ENCODE data around the gene PTCH1.

The PTCH1 gene

DNA sequence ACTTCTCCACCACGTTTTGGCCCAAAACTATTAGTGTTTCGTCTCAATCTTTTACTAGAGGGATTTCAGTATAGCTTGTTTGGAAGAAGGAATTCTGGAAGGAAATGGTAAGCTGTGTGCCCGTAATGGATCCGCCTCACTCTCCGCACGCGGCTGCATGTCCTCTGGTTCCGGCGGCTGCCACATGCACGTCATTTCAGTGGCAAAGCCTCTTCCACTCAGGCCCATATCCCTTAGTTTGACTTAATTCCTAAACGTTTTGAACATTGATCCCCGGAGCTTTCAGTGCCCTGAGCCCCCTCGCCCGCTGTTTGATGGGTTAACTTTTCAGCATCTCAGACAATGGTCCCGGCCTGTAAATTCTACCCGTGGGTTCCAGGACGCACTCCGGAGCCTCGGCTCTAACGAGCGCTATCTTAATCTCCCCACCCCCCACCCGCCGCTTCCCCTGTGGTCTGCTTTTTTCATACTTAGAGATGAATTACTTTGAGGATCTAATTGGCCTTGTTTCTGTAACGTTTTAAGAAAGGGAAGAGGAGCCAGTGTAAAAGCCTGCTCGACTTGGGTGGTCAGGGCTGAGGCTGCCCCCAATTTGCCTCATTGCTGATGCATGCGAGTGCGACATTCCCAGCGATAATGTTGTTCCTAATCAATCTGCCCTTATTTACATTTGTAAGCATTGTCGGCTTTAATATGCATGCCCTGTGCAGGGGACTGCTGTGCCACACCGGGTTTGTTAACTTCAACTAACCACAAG lies 4.6 kb downstream of the PTCH1 start:
- DNase-seq = peak; percentile 53

DNA sequence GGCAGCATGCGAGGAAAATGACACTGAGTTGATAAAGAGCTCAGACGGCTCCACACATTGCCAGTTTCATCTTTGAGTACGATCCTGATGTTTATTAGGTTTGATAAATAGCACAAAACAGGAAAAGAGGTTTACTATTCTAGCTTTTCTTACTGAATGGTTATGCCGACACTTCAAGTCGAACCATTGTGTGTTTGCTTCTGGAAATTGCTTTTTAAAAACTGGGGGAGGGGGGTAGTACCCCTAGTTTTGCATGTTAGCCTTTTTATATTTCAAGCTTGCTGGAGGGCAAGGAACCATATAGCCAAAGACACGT lies 5.2 kb downstream of the PTCH1 start:
- DNase-seq = no peak

- peak; percentile 96 for DNase-seq
Observed at GRCh38 chr9:95510709-95511615, 5.8 kb downstream of the PTCH1 start.

DNA sequence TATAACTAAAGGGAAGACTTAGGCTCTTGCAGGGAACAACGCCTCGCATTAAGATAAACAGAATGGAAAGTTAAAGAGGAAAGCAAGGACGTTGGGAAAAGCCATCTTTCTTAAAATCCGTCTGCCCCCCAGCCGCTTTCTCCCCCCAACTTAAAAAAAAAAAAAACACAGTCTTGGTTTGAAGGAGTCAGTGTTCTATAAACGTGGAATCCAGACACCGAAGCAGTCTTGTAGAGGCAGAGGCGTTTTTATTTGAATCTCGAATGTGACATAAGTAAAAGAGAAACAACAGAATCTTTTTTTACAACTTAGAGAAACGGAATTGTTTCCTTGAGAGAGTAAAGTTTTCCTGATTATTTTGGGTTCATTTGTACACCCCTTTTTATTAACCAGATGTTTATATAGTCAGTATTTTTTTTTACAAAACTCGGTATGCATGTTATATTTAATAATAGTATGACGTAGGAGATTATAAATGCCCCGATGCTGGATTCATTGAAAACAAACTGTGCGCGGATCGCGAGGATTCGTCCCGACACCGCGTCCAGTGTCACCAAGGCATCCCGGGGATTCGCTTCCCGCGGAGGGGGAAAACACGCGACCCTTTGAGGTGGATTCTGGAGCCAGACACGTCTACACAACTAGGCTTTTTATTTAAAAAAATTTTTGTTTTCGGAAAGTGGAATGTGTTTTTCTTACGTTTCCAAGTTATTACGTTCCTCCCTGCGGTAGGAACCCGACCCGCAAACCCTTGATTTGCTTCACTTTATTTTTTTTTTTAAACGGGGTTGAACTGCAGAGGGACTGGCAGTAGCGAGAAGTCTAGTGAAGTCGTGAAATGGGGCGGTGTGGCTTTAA lies 6.7 kb downstream of the PTCH1 start:
- DNase-seq = no peak

- DNase-seq = peak; percentile 97
Observed at GRCh38 chr9:95508968-95509850, 7.6 kb downstream of the PTCH1 start.

GRCh38 chr9:95508242-95508967 lies 8.4 kb downstream of the PTCH1 start:
- DNase-seq = peak; percentile 42

DNA sequence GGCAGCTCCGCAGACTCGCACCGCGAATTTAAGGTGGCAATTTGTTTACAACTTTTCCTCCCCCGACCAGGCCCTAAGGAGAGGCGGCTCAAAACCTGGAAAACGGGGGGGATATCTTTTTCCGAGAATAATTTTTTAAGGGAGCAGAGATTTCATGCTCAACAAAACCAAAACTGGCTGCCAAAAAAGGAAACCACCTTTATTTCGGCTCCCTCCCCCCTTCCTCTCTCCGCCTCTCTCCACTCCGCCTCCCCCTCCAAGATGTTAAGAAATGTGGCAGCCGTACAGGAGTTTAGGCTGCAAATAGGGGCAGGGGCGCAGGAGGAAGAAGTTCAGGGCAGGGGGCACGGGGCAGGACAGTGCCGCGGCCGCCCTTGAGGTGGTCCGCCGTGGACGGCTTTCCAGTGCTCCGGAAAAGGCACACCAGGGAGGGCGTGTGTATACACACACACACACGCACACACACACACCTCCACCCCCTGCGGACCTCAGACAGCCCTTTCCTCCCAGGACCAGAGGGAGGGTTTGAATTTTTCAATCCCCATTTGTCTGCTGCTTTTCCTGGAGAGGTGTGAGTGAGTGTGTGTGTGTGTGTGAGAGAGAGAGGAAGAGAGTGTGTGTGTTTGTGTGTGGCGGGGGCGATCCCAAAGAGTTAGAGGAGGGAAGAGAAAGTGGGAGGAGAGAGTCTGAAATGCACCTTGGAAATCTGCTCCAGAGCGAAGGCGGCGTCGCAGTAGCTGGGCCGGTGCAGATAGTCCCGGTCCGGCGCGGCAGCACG lies 9.1 kb downstream of the PTCH1 start:
- peak; percentile 86 for DNase-seq

GRCh38 chr9:95506678-95507463 lies 9.9 kb downstream of the PTCH1 start:
- peak; percentile 77 for DNase-seq

DNA sequence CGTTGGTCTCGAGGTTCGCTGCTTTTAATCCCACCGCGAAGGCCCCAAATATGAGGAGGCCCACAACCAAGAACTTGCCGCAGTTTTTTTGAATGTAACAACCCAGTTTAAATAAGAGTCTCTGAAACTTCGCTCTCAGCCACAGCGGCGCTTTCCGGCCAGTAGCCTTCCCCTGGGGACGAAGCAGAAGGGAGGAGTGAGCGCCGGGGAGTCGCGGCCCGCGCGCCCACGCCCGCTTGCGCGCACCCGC lies 10.4 kb downstream of the PTCH1 start:
- DNase-seq = no peak

DNA sequence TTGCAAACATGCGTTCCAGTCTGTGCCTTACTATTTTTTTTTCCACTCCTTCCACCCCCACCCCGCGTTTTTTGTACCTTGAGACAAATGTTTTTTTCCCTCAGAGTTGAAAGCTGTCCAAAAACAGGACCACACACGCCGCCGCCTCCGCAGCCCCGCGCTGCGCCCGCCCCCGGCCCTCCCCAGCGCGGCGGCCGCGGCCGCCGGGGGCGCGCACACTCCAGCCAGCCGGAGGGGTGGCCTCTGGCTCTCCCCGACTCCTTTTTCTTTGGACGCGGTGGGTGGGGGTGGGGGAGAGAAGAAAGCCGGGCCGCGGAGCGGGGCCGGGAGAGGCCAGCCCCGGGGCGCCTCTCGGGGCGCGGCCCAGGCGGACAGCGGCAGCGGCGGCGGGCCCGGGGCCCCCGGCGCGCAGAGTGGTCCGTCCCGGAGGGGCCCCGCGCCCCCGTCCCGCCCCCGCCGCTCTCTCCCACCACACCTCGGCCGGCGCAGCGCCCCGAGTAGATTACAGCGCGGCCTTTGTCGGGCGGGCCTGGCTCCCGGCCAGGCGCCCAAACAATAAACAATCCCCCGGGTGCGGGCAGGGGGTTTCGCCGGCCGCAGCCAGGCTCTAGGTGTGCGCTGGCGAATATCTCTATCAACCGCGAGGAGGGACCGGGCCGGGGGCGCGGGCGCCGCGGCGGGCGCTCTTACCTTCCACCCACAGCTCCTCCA lies 10.9 kb downstream of the PTCH1 start:
- DNase-seq = peak; percentile 87

- DNase-seq = no peak
Observed at GRCh38 chr9:95505072-95505716, 11.6 kb downstream of the PTCH1 start.

DNA sequence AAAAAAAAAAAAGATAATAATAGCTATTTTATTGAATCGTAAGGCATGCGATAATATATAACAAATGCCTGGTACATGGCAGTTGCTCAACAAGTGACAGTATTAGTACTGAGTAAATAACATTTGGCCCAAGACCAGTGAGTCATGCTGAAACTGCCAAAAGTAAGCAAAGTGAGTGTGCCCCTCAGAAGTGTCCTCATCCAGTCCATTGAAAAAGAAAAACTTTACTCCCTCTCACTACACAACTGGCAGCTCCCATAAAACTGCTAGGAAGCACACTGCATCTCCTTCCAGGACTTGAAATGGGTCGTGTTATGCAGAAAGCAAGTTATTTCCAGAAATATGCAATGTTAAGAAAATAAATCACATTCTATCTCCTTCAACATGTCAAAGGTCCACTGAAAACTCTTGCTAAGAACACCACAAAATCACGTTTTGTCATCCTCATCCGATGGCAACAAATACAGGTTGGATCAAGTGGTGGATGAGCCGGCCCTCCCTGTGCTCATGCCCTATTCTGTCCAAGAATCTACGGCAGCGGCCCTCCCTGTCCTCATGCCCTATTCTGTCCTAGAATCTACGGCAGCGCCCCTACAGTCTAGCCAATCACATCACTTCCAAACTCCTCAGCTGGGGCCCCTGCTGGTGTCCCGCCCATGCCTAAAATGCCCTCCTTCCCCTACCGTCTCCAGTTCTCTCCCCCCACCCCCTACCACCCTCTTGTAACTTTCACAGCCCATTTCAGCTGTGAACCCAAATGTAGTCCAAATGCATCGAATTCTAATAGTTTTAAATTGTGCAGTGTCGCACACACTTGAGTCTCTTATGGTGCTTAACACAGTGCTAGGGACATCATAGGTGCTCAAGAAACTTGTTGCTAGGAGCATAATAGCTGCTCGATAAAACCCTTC lies 12.5 kb downstream of the PTCH1 start:
- no peak for DNase-seq

GRCh38 chr9:95503369-95503768 lies 13.4 kb downstream of the PTCH1 start:
- no peak for DNase-seq

- no peak for DNase-seq
Observed at GRCh38 chr9:95502248-95502647, 14.5 kb downstream of the PTCH1 start.

- no peak for DNase-seq
Observed at GRCh38 chr9:95499847-95500246, 16.9 kb downstream of the PTCH1 start.

- DNase-seq = no peak
Observed at GRCh38 chr9:95499046-95499676, 17.6 kb downstream of the PTCH1 start.

DNA sequence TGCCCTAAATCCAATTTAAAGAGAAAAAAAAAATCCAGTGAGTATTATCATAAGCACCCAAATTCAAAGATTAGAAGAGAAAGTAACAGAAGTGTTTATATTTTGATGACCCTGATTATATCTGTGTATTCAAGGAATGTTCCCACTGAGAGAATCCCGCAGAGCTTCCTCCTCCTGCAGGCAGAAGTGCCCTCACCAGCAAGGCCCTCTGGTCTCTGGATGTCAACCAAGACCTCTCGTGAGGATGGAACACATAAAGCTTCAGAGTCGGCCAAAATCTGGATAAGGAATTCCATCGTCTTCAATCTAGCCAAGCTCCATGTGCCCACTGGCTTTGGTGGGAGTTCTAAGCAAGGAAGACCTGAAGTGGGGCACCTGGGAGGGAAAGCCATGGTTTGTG lies 18.1 kb downstream of the PTCH1 start:
- no peak for DNase-seq
